Pancreas (tissue), 10 donors: ENCODE results near the gene FNDC3B. TPM values are rescaled to one million over a fixed set of nuclear protein-coding genes. Genes with fewer than 3 reads are reported as not detected.
A peak's percentile ranks its signal among the peaks of the same experiment; 100 is the strongest.
"Not testable (repeated sequence)": the region's sequence is repeated elsewhere in the genome, so short reads cannot be mapped to it uniquely, and the experiment has no call there.

ENCODE experiments used
- ATAC-seq, 4 donors: fragments of 200-7000 bp; cut with Tn5 transposase; one replicate each; pipeline versions ENCODE4 v1.8.0 to v1.9.1; 2020; ENCODE audit warnings: mild to moderate bottlenecking in 4 of 4, moderate library complexity in 4 of 4
- DNase-seq, 6 donors: peaks; one replicate each; pipeline ENCODE4 v3.0.0-alpha.2; 2020
- FAIRE-seq: peaks from 2 replicates; lab custom pipeline; 2012; peaks lifted over from hg19 to GRCh38; lab: Jason Lieb, UNC
- H3K27ac ChIP-seq, 4 donors: fragments of 200-600 bp; sonication (generic); 1 replicate in 3 of 4; 2 replicates in 1 of 4; pipeline versions ENCODE4 v1.5.0 to v1.8.0; 2020
- H3K27me3 ChIP-seq, 4 donors: fragments of 200-600 bp; one replicate each; pipeline ENCODE4 v1.8.0; 2021
- H3K36me3 ChIP-seq, 3 donors: fragments of 200-600 bp; sonication (generic) in 1 of 3; one replicate each; pipeline versions ENCODE4 v1.5.0 to v1.8.0; 2020 to 2021
- H3K4me1 ChIP-seq, 3 donors: fragments of 200-600 bp; one replicate each; pipeline ENCODE4 v1.8.0; 2021
- H3K4me3 ChIP-seq, 4 donors: fragments of 200-600 bp; sonication (generic) in 2 of 4; one replicate each; pipeline versions ENCODE4 v1.5.0 to v1.8.0; 2020 to 2021
- H3K9me3 ChIP-seq, 4 donors: fragments of 200-600 bp; one replicate each; pipeline ENCODE4 v1.8.0; 2021
- CTCF ChIP-seq, 4 donors: fragments of 200-600 bp; sonication (generic) in 3 of 4; IDR thresholded peaks; one replicate each; pipeline versions ENCODE4 v1.5.0 to v1.8.0; 2021; ENCODE audit warnings: antibody characterized with exemption in 4 of 4
- WGBS, 2 donors: extraction: QIAGEN DNeasy Blood & Tissue Kit; methylation state at CpG; one replicate each; pipeline ENCODE4 v1.1.7; 2013; 5-methylcytosine and 5-hydroxymethylcytosine counted together
- intact Hi-C, 3 donors: fragments of 100-400 bp; cut with DNase I; formaldehyde crosslinking; loops; one replicate each; pipeline versions ENCODE4 v1.11.1 to v1.14.2; 2022
- polyA plus RNA-seq, 2 donors: library from polyadenylated mRNA; stranded (reverse); fragments of 200-250 nt; gene quantifications; one replicate each; pipeline ENCODE4 v1.2.3, GENCODE V29; 2013
- total RNA-seq, 6 donors: library from RNA; stranded (reverse); fragmentation: NEBNext Ultra II Directional in 4 of 6; extraction: Animal tissue kit (Norgen Biotek cat#: 25700) in 4 of 6; gene quantifications; one replicate each; pipeline versions ENCODE4 v1.2.1 to v1.2.4, GENCODE V29; 2021 to 2023
- donor health status: healthy with polysubstance abuse.
- donor health status: DM: no; HTN: no; CAD: no; lungs with moderate emphysema.
- donor health status: DM: no; HTN: no; CAD: no.
- donor health status: control.
- donor health status: control.
- donor health status: Bipolar disorder and iron deficiency.
- donor health status: DM: yes; HTN: yes; CAD: no.
- donor health status: DM: no; HTN: no; CAD: no.
- donor health status: DM: no; HTN: no; CAD: no.
- donor health status: DM: yes; HTN: yes; CAD: no.

FNDC3B gene
- total and polyA plus RNA-seq, 8 donors: 9.3 to 126 (median 73.2) TPM

GRCh38 chr3:172365028-172365567, 325.7 kb downstream of the FNDC3B start:
- DNase-seq: no peak
- no peak for TF ChIP-seq CTCF (IDR thresholded peaks at IDR 0.05)
- Histone ChIP-seq H3K4me1 (peaks cover 0 to 12% (median 0%) of the 10 kb centered on the region in 3 donors), H3K36me3 (peaks cover 0 to 35% (median 4%) of the 10 kb centered on the region in 3 donors), H3K27me3 (no peaks in the 10 kb centered on the region), H3K9me3 (no peaks in the 10 kb centered on the region), H3K27ac (no peak overlapping the region), H3K4me3 (no peak overlapping the region)
- no peak for FAIRE-seq
- intact Hi-C loops: no loop called here
- no peak for ATAC-seq
- 93 to 96% methylated on average over 3 of the region's 3 CpGs for WGBS, 2 donors

- 65 to 72% methylated on average over 9 of the region's 9 CpGs for WGBS, 2 donors
- H3K36me3 ChIP-seq: peaks cover 0 to 32% (median 4%) of the 10 kb centered on the region in 3 donors
- DNase-seq (no peak), FAIRE-seq (no peak), ATAC-seq (peak in 2 of 4 donors; percentile 12 to 26)
- no peak for TF ChIP-seq CTCF (IDR thresholded peaks at IDR 0.05)
- intact Hi-C loops: no loop called here
- H3K27me3 ChIP-seq: no peaks in the 10 kb centered on the region
- H3K4me3 ChIP-seq: no peak overlapping the region
- no peak overlapping the region for H3K27ac ChIP-seq
- H3K4me1 ChIP-seq: peaks cover 0 to 15% (median 0%) of the 10 kb centered on the region in 3 donors
- no peaks in the 10 kb centered on the region for H3K9me3 ChIP-seq
These were observed 328.1 kb downstream of the FNDC3B start for GRCh38 chr3:172367205-172368105.

GRCh38 chr3:172368556-172368955, 329.2 kb downstream of the FNDC3B start:
- ATAC-seq, H3K4me3 ChIP-seq, H3K27ac ChIP-seq, FAIRE-seq, H3K27me3 ChIP-seq, intact Hi-C loops, DNase-seq, H3K9me3 ChIP-seq: not testable (repeated sequence)
- Histone ChIP-seq H3K4me1 (peaks cover 0 to 15% (median 0%) of the 10 kb centered on the region in 3 donors), H3K36me3 (peaks cover 0 to 22% (median 4%) of the 10 kb centered on the region in 3 donors)
- WGBS, 2 donors: 96 to 98% methylated on average over 5 of the region's 5 CpGs

- 34 to 37% methylated on average over 9 of the region's 9 CpGs for WGBS, 2 donors
- Histone ChIP-seq H3K4me3 (no peak overlapping the region), H3K27me3 (no peaks in the 10 kb centered on the region), H3K4me1 (peaks cover 0 to 15% (median 0%) of the 10 kb centered on the region in 3 donors), H3K27ac (no peak overlapping the region), H3K9me3 (no peaks in the 10 kb centered on the region), H3K36me3 (peaks cover 0 to 19% (median 4%) of the 10 kb centered on the region in 3 donors)
- TF ChIP-seq CTCF (IDR thresholded peaks at IDR 0.05): no peak
- DNase-seq (no peak), ATAC-seq (peak in 2 of 4 donors; percentile 29 to 62), FAIRE-seq (no peak)
- intact Hi-C loops: no loop called here
These were observed 330.3 kb downstream of the FNDC3B start for GRCh38 chr3:172369590-172370259.

GRCh38 chr3:172370419-172370818, 331.0 kb downstream of the FNDC3B start:
- TF ChIP-seq CTCF (IDR thresholded peaks at IDR 0.05): no peak
- ATAC-seq (peak in 1 of 4 donors; percentile 9), FAIRE-seq (no peak), DNase-seq (no peak)
- Histone ChIP-seq H3K4me3 (no peak overlapping the region), H3K27ac (no peak overlapping the region), H3K9me3 (no peaks in the 10 kb centered on the region), H3K4me1 (peaks cover 0 to 15% (median 0%) of the 10 kb centered on the region in 3 donors), H3K36me3 (peaks cover 0 to 17% (median 4%) of the 10 kb centered on the region in 3 donors), H3K27me3 (no peaks in the 10 kb centered on the region)
- WGBS, 2 donors: 58 to 67% methylated on average over 3 of the region's 3 CpGs
- intact Hi-C loops: no loop called here
